WTC11 (cell line): Measurements from ENCODE around the gene PSMB11. TPM values are rescaled to one million over a fixed set of nuclear protein-coding genes. Genes with fewer than 3 reads are reported as not detected.
A peak's percentile ranks its signal among the peaks of the same experiment; 100 is the strongest.

ENCODE experiments used
- ATAC-seq: fragments of 200-7000 bp; cut with Tn5 transposase; 2 replicates; pipeline ENCODE4 v1.10.0; 2021; ENCODE audit warnings: mild to moderate bottlenecking, moderate library complexity
- CTCF ChIA-PET: fragments of 300-600 bp; sonication (Branson Sonifier 250); formaldehyde crosslinking; loops from one replicate; lab custom pipeline; 2021; ENCODE audit warnings: antibody characterized with exemption; lab: Charles Lee
- POLR2A ChIA-PET: fragments of 350-600 bp; sonication (Branson Sonifier 250); formaldehyde crosslinking; loops from one replicate; lab custom pipeline; 2021; ENCODE audit warnings: antibody characterized with exemption; lab: Charles Lee
- DNase-seq: peaks from one replicate; pipeline ENCODE4 v3.0.0; 2021; ENCODE audit warnings: low spot score
- H3K27ac Mint-ChIP-seq: 2 replicates; pipeline ENCODE4 v1.8.0; 2021; ENCODE audit warnings: mixed read lengths
- H3K27me3 Mint-ChIP-seq: 2 replicates; pipeline ENCODE4 v1.8.0; 2021; ENCODE audit warnings: low read depth, mild to moderate bottlenecking, moderate library complexity, mixed read lengths
- H3K36me3 Mint-ChIP-seq: 2 replicates; pipeline ENCODE4 v1.8.0; 2021; ENCODE audit warnings: mixed read lengths
- H3K4me1 Mint-ChIP-seq: 2 replicates; pipeline ENCODE4 v1.8.0; 2022; ENCODE audit warnings: mixed read lengths
- H3K4me3 Mint-ChIP-seq: 2 replicates; pipeline ENCODE4 v1.8.0; 2021; ENCODE audit warnings: mild to moderate bottlenecking, moderate library complexity, mixed read lengths
- H3K9me3 Mint-ChIP-seq: 2 replicates; pipeline ENCODE4 v1.8.0; 2021; ENCODE audit warnings: mixed read lengths
- ETV6 ChIP-seq: sonication (generic); formaldehyde crosslinking; IDR thresholded peaks from 2 replicates; pipeline ENCODE4 v1.8.1; 2022; ENCODE audit warnings: mild to moderate bottlenecking, missing genetic modification reagents
- FOXP1 ChIP-seq: sonication (generic); formaldehyde crosslinking; IDR thresholded peaks from 2 replicates; pipeline ENCODE4 v1.8.0; 2022; ENCODE audit warnings: missing genetic modification reagents, mild to moderate bottlenecking, moderate library complexity, borderline replicate concordance
- GABPB1 ChIP-seq: sonication (generic); formaldehyde crosslinking; IDR thresholded peaks from 2 replicates; pipeline ENCODE4 v1.8.1; 2023; ENCODE audit warnings: mild to moderate bottlenecking, missing genetic modification reagents
- GRHL2 ChIP-seq: fragments of 250-450 bp; sonication (Bioruptor Pico); IDR thresholded peaks from 2 replicates; pipeline ENCODE4 v1.8.0; 2022; ENCODE audit warnings: mild to moderate bottlenecking, moderate library complexity; ENCODE audit not compliant: insufficient replicate concordance, severe bottlenecking
- KAT7 ChIP-seq: sonication (generic); formaldehyde crosslinking; IDR thresholded peaks from 2 replicates; pipeline ENCODE4 v1.8.1; 2023; ENCODE audit warnings: missing genetic modification reagents, mild to moderate bottlenecking, borderline replicate concordance
- NR3C1 ChIP-seq: sonication (generic); formaldehyde crosslinking; conservative IDR thresholded peaks from 2 replicates; pipeline ENCODE4 v1.8.1; 2023; ENCODE audit warnings: low read depth, mild to moderate bottlenecking, missing genetic modification reagents
- ZNF317 ChIP-seq: sonication (generic); formaldehyde crosslinking; IDR thresholded peaks from 2 replicates; pipeline ENCODE4 v1.8.1; 2023; ENCODE audit warnings: low read depth, mild to moderate bottlenecking, moderate library complexity, missing genetic modification reagents, borderline replicate concordance
- ZNF396 ChIP-seq: fragments of 250-450 bp; sonication (Bioruptor Pico); IDR thresholded peaks from 2 replicates; pipeline ENCODE4 v1.8.0; 2021; ENCODE audit warnings: mild to moderate bottlenecking, moderate library complexity, borderline replicate concordance
- total RNA-seq: library from RNA; stranded (reverse); gene quantifications from 3 replicates; pipeline ENCODE4 v1.2.3, GENCODE V29; 2021
- TF ChIP-seq, protein P1 (sequence below): sonication (generic); formaldehyde crosslinking; IDR thresholded peaks from 2 replicates; pipeline ENCODE4 v1.8.1; 2022; ENCODE audit warnings: low read depth, missing genetic modification reagents, borderline replicate concordance
- TF ChIP-seq, protein P2 (sequence below): sonication (generic); formaldehyde crosslinking; IDR thresholded peaks from 2 replicates; pipeline ENCODE4 v1.8.1; 2022; ENCODE audit warnings: missing genetic modification reagents, borderline replicate concordance
- TF ChIP-seq, protein P3 (sequence below): fragments of 250-450 bp; sonication (Bioruptor Pico); IDR thresholded peaks from 2 replicates; pipeline ENCODE4 v2.1.2; 2022; ENCODE audit warnings: mild to moderate bottlenecking, moderate library complexity
- TF ChIP-seq, protein P4 (sequence below): sonication (generic); formaldehyde crosslinking; IDR thresholded peaks from 2 replicates; pipeline ENCODE4 v1.8.0; 2023; ENCODE audit warnings: missing genetic modification reagents, mild to moderate bottlenecking, borderline replicate concordance
- TF ChIP-seq, protein P5 (sequence below): sonication (generic); formaldehyde crosslinking; IDR thresholded peaks from 2 replicates; pipeline ENCODE4 v1.8.0; 2022; ENCODE audit warnings: missing genetic modification reagents

Gene PSMB11
- total RNA-seq, 1 experiment from 2014 or later = not detected

DNA sequence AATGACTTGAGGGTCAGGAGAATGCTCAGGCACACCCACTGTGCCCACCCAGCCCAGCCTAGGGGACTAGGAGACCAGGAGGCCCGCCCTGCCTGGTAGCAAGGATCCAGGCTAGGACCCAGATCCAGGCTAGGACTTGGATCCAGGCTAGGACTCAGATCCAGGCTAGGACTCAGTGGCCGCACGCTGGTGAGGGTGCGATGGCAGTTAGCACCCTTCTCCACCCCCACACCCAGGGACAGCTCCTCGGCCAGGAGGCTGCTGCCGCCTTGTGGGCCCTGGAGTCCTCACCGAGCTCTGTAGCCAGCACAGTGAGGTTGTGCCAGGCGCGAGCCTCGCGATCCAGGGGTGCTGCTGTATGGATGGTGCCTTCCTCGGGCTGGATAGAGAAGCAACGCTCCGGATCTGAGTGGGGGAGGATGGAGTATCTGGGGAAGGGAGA is 10.2 kb downstream of the PSMB11 start:
- TF ChIP-seq GABPB1 (CRISPR knock-in tag) (peak; percentile 52; the same call in 1 of the 2 replicates), FOXP1 (peak; percentile 46; the same call in 1 of the 2 replicates), KAT7 (CRISPR knock-in tag) (no peak), GRHL2 (CRISPR knock-in tag) (no peak), ETV6 (CRISPR knock-in tag) (no peak), NR3C1 (CRISPR knock-in tag) (no peak)
- TF ChIP-seq, protein P1, sequence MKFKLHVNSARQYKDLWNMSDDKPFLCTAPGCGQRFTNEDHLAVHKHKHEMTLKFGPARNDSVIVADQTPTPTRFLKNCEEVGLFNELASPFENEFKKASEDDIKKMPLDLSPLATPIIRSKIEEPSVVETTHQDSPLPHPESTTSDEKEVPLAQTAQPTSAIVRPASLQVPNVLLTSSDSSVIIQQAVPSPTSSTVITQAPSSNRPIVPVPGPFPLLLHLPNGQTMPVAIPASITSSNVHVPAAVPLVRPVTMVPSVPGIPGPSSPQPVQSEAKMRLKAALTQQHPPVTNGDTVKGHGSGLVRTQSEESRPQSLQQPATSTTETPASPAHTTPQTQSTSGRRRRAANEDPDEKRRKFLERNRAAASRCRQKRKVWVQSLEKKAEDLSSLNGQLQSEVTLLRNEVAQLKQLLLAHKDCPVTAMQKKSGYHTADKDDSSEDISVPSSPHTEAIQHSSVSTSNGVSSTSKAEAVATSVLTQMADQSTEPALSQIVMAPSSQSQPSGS (CRISPR knock-in tag) = no peak
- TF ChIP-seq, protein P2, sequence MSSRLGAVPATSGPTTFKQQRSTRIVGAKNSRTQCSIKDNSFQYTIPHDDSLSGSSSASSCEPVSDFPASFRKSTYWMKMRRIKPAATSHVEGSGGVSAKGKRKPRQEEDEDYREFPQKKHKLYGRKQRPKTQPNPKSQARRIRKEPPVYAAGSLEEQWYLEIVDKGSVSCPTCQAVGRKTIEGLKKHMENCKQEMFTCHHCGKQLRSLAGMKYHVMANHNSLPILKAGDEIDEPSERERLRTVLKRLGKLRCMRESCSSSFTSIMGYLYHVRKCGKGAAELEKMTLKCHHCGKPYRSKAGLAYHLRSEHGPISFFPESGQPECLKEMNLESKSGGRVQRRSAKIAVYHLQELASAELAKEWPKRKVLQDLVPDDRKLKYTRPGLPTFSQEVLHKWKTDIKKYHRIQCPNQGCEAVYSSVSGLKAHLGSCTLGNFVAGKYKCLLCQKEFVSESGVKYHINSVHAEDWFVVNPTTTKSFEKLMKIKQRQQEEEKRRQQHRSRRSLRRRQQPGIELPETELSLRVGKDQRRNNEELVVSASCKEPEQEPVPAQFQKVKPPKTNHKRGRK (CRISPR knock-in tag) = no peak
- TF ChIP-seq, protein P3, sequence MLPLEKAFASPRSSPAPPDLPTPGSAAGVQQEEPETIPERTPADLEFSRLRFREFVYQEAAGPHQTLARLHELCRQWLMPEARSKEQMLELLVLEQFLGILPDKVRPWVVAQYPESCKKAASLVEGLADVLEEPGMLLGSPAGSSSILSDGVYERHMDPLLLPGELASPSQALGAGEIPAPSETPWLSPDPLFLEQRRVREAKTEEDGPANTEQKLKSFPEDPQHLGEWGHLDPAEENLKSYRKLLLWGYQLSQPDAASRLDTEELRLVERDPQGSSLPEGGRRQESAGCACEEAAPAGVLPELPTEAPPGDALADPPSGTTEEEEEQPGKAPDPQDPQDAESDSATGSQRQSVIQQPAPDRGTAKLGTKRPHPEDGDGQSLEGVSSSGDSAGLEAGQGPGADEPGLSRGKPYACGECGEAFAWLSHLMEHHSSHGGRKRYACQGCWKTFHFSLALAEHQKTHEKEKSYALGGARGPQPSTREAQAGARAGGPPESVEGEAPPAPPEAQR (CRISPR knock-in tag) = no peak
- TF ChIP-seq, protein P4, sequence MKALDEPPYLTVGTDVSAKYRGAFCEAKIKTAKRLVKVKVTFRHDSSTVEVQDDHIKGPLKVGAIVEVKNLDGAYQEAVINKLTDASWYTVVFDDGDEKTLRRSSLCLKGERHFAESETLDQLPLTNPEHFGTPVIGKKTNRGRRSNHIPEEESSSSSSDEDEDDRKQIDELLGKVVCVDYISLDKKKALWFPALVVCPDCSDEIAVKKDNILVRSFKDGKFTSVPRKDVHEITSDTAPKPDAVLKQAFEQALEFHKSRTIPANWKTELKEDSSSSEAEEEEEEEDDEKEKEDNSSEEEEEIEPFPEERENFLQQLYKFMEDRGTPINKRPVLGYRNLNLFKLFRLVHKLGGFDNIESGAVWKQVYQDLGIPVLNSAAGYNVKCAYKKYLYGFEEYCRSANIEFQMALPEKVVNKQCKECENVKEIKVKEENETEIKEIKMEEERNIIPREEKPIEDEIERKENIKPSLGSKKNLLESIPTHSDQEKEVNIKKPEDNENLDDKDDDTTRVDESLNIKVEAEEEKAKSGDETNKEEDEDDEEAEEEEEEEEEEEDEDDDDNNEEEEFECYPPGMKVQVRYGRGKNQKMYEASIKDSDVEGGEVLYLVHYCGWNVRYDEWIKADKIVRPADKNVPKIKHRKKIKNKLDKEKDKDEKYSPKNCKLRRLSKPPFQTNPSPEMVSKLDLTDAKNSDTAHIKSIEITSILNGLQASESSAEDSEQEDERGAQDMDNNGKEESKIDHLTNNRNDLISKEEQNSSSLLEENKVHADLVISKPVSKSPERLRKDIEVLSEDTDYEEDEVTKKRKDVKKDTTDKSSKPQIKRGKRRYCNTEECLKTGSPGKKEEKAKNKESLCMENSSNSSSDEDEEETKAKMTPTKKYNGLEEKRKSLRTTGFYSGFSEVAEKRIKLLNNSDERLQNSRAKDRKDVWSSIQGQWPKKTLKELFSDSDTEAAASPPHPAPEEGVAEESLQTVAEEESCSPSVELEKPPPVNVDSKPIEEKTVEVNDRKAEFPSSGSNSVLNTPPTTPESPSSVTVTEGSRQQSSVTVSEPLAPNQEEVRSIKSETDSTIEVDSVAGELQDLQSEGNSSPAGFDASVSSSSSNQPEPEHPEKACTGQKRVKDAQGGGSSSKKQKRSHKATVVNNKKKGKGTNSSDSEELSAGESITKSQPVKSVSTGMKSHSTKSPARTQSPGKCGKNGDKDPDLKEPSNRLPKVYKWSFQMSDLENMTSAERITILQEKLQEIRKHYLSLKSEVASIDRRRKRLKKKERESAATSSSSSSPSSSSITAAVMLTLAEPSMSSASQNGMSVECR = no peak
- TF ChIP-seq, all 79 proteins: peak for 2
- POLR2A ChIA-PET = interaction anchor here (0.5 to 1.1 kb wide), 4 partner anchors 17 to 75 kb away, joined by 3 to 4 read pairs (median 3); no protein-coding TSS in a partner anchor
- Mint-ChIP-seq H3K9me3 (no peaks in the 10 kb centered on the region), H3K27me3 (peaks cover 5% of the 10 kb centered on the region; the same call in 1 of the 2 replicates), H3K4me1 (peaks cover 15% of the 10 kb centered on the region), H3K4me3 (no peak overlapping the region), H3K27ac (no peak overlapping the region), H3K36me3 (peaks cover 6% of the 10 kb centered on the region)
- peak; percentile 68 for DNase-seq
- peak; percentile 55 for ATAC-seq
- CTCF ChIA-PET = interaction anchor here (0.6 to 3.9 kb wide), 22 partner anchors 9 to 122 kb away, joined by 3 to 76 read pairs (median 6); partner anchors contain the start of genes AJUBA, PRMT5, PSMB11 and PSMB5

DNA sequence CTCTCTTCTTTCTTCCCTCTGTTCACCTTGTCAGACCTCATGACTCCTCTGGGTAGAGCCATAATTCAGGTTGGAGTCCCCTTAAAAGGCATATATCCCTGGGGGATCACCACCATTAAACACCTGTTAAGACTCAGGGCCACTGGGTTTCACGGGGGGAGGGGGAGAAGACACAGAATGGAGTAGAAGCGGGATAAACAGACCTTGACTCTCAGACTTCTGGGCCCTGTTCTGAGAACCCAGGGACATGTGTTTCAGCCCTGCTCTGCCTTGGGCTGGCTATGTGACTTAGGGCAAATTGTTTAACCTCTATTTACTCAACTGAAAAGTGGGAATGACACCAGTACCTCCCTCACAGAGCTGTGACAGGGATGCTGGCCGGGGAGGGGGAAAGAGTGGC is 10.7 kb downstream of the PSMB11 start:
- ChIA-PET CTCF (interaction anchor here (0.8 to 8.8 kb wide), 20 partner anchors 8 to 123 kb away, joined by 3 to 224 read pairs (median 7); partner anchors contain the start of genes AJUBA, PRMT5, PSMB11 and PSMB5), POLR2A (interaction anchor here (1.1 kb wide), 2 partner anchors 38 to 58 kb away, joined by 3 read pairs; no protein-coding TSS in a partner anchor)
- TF ChIP-seq ZNF317 (CRISPR knock-in tag) (no peak), ZNF396 (CRISPR knock-in tag) (no peak)
- TF ChIP-seq, protein P5, sequence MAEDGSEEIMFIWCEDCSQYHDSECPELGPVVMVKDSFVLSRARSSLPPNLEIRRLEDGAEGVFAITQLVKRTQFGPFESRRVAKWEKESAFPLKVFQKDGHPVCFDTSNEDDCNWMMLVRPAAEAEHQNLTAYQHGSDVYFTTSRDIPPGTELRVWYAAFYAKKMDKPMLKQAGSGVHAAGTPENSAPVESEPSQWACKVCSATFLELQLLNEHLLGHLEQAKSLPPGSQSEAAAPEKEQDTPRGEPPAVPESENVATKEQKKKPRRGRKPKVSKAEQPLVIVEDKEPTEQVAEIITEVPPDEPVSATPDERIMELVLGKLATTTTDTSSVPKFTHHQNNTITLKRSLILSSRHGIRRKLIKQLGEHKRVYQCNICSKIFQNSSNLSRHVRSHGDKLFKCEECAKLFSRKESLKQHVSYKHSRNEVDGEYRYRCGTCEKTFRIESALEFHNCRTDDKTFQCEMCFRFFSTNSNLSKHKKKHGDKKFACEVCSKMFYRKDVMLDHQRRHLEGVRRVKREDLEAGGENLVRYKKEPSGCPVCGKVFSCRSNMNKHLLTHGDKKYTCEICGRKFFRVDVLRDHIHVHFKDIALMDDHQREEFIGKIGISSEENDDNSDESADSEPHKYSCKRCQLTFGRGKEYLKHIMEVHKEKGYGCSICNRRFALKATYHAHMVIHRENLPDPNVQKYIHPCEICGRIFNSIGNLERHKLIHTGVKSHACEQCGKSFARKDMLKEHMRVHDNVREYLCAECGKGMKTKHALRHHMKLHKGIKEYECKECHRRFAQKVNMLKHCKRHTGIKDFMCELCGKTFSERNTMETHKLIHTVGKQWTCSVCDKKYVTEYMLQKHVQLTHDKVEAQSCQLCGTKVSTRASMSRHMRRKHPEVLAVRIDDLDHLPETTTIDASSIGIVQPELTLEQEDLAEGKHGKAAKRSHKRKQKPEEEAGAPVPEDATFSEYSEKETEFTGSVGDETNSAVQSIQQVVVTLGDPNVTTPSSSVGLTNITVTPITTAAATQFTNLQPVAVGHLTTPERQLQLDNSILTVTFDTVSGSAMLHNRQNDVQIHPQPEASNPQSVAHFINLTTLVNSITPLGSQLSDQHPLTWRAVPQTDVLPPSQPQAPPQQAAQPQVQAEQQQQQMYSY (CRISPR knock-in tag) = no peak
- H3K27me3 Mint-ChIP-seq = peaks cover 5% of the 10 kb centered on the region; the same call in 1 of the 2 replicates
- peaks cover 14% of the 10 kb centered on the region for H3K4me1 Mint-ChIP-seq
- H3K9me3 Mint-ChIP-seq = no peaks in the 10 kb centered on the region
- H3K27ac Mint-ChIP-seq = no peak overlapping the region
- no peak for ATAC-seq
- peaks cover 3% of the 10 kb centered on the region; the same call in 1 of the 2 replicates for H3K36me3 Mint-ChIP-seq
- no peak overlapping the region for H3K4me3 Mint-ChIP-seq
- no peak for DNase-seq
